ENCODE measurements around the gene NOTCH1.
A peak's percentile ranks its signal among the peaks of the same experiment; 100 is the strongest.

The NOTCH1 gene

GRCh38 chr9:136549010-136549980 lies 3.4 kb upstream of the NOTCH1 start:
- no peak for TF ChIP-seq ZFX (IDR thresholded peaks at IDR 0.05)
- TF ChIP-seq CTCF (conservative IDR thresholded peaks at IDR 0.05) = no peak
- H3K27ac ChIP-seq = peak overlapping the region; percentile 51

- peak overlapping the region; percentile 99 for H3K27ac ChIP-seq
- no peak for TF ChIP-seq CTCF (conservative IDR thresholded peaks at IDR 0.05)
- TF ChIP-seq ZFX (IDR thresholded peaks at IDR 0.05) = no peak
Observed at GRCh38 chr9:136547508-136548215, 1.8 kb upstream of the NOTCH1 start.

- peak overlapping the region; percentile 99 for H3K27ac ChIP-seq
- no peak for TF ChIP-seq CTCF (conservative IDR thresholded peaks at IDR 0.05)
- TF ChIP-seq ZFX (IDR thresholded peaks at IDR 0.05) = no peak
Observed at GRCh38 chr9:136546697-136547501, 1.1 kb upstream of the NOTCH1 start.

- peak overlapping the region; percentile 99 for H3K27ac ChIP-seq
Observed at GRCh38 chr9:136545692-136545964, 220 bp downstream of the NOTCH1 start.

GRCh38 chr9:136544964-136545691 lies 720 bp downstream of the NOTCH1 start:
- TF ChIP-seq CTCF (conservative IDR thresholded peaks at IDR 0.05) (no peak), ZFX (IDR thresholded peaks at IDR 0.05) (peak; percentile 53; the same call in 1 of the 2 replicates)
- peak overlapping the region; percentile 99 for H3K27ac ChIP-seq

More at GRCh38 chr9:136545692-136545964, 220 bp downstream of the NOTCH1 start:
- TF ChIP-seq ZFX (IDR thresholded peaks at IDR 0.05) (no peak), CTCF (conservative IDR thresholded peaks at IDR 0.05) (no peak)

GRCh38 chr9:136544548-136544963 lies 1.3 kb downstream of the NOTCH1 start:
- H3K27ac ChIP-seq = peak overlapping the region; percentile 99
- TF ChIP-seq ZFX (IDR thresholded peaks at IDR 0.05) (no peak), CTCF (conservative IDR thresholded peaks at IDR 0.05) (no peak)

All from C4-2B (cell line).